ENCODE results near the gene PCDHB13. TPM values are rescaled to one million over a fixed set of nuclear protein-coding genes. Genes with fewer than 3 reads are reported as not detected.
A peak's percentile ranks its signal among the peaks of the same experiment; 100 is the strongest.
"Not testable (repeated sequence)": the region's sequence is repeated elsewhere in the genome, so short reads cannot be mapped to it uniquely, and the experiment has no call there.

PCDHB13 gene
- total RNA-seq, 4 donors from 2014 or later: 4.3 to 8.1 (median 5.6) TPM

GRCh38 chr5:141180313-141180712 lies 33.4 kb upstream of the PCDHB13 start:
- peaks cover 0 to 82% (median 52%) of the 10 kb centered on the region in 4 donors for H3K9me3 ChIP-seq
- TF ChIP-seq CTCF (IDR thresholded peaks at IDR 0.05) (no peak), POLR2AphosphoS5 (IDR thresholded peaks at IDR 0.05) (no peak), POLR2A (IDR thresholded peaks at IDR 0.05; ENCODE audit: low read depth) (no peak), EP300 (IDR thresholded peaks at IDR 0.05) (no peak)
- no peaks in the 10 kb centered on the region for H3K4me1 ChIP-seq
- H3K36me3 ChIP-seq: no peaks in the 10 kb centered on the region
- DNase-seq (ENCODE audit: extremely low spot score): no peak
- intact Hi-C loops (cut with DNase I): no loop called here
- no peak overlapping the region for H3K27ac ChIP-seq (replicated peaks in 1 of 4)
- peaks cover 0 to 79% (median 2%) of the 10 kb centered on the region in 4 donors for H3K27me3 ChIP-seq
- H3K4me3 ChIP-seq: no peak overlapping the region
- WGBS: 63% methylated on average over 1 of the region's 1 CpG

GRCh38 chr5:141182248-141182647 lies 31.5 kb upstream of the PCDHB13 start, which contains the start of gene PCDHB16:
Gene PCDHB16, plus strand, starts transcription at chr5:141182387. Its CDS starts 173 bp downstream, at chr5:141182560.
- Histone ChIP-seq H3K36me3 (peaks cover 0 to 3% (median 0%) of the 10 kb centered on the region in 4 donors), H3K4me1 (no peaks in the 10 kb centered on the region), H3K27me3 (peaks cover 0 to 76% (median 2%) of the 10 kb centered on the region in 4 donors), H3K4me3 (peak within 1 kb of the TSS; percentile 40 to 52 (median 43)), H3K9me3 (peaks cover 0 to 80% (median 48%) of the 10 kb centered on the region in 4 donors), H3K27ac (replicated peaks in 1 of 4) (peak within 1 kb of the TSS; percentile 24 to 48 (median 30))
- WGBS: 8% methylated on average over 13 of the region's 13 CpGs
- DNase-seq (ENCODE audit: extremely low spot score): no peak
- peak in 1 of 2 donors; percentile 8 for TF ChIP-seq POLR2AphosphoS5 (IDR thresholded peaks at IDR 0.05)
- no peak for TF ChIP-seq POLR2A (IDR thresholded peaks at IDR 0.05; ENCODE audit: low read depth)
- TF ChIP-seq CTCF (IDR thresholded peaks at IDR 0.05): peak; percentile 36 to 42 (median 37)
- no peak for TF ChIP-seq EP300 (IDR thresholded peaks at IDR 0.05)
- intact Hi-C loops (cut with DNase I): no loop called here

GRCh38 chr5:141184117-141184855 lies 29.4 kb upstream of the PCDHB13 start:
- Histone ChIP-seq H3K27me3 (peaks cover 0 to 75% (median 2%) of the 10 kb centered on the region in 4 donors), H3K9me3 (peaks cover 0 to 79% (median 49%) of the 10 kb centered on the region in 4 donors)
- H3K27ac ChIP-seq (replicated peaks in 1 of 4); intact Hi-C loops (cut with DNase I); H3K4me3 ChIP-seq; H3K4me1 ChIP-seq; DNase-seq (ENCODE audit: extremely low spot score); H3K36me3 ChIP-seq: not testable (repeated sequence)
- 30% methylated on average over 7 of the region's 69 CpGs for WGBS

- peaks cover 0 to 88% (median 65%) of the 10 kb centered on the region in 4 donors for H3K9me3 ChIP-seq
- intact Hi-C loops (cut with DNase I): no loop called here
Observed at GRCh38 chr5:141186897-141187512, 26.7 kb upstream of the PCDHB13 start, which contains the start of gene PCDHB9. Gene PCDHB9, plus strand, starts transcription at chr5:141187161. Its CDS starts 158 bp downstream, at chr5:141187319.

GRCh38 chr5:141188682-141189081 lies 25.0 kb upstream of the PCDHB13 start:
- H3K36me3 ChIP-seq; H3K27ac ChIP-seq (replicated peaks in 1 of 4); DNase-seq (ENCODE audit: extremely low spot score); H3K4me3 ChIP-seq; H3K4me1 ChIP-seq; intact Hi-C loops (cut with DNase I): not testable (repeated sequence)
- H3K9me3 ChIP-seq: peaks cover 0 to 86% (median 63%) of the 10 kb centered on the region in 4 donors
- H3K27me3 ChIP-seq: peaks cover 0 to 44% (median 0%) of the 10 kb centered on the region in 4 donors
- WGBS: 23% methylated on average over 21 of the region's 37 CpGs

More at GRCh38 chr5:141186897-141187512, 26.7 kb upstream of the PCDHB13 start, which contains the start of gene PCDHB9:
- 17% methylated on average over 9 of the region's 9 CpGs for WGBS
- Histone ChIP-seq H3K36me3 (peaks cover 0 to 3% (median 0%) of the 10 kb centered on the region in 4 donors), H3K4me3 (peak within 1 kb of the TSS in 1 of 4 donors; percentile 40), H3K27ac (replicated peaks in 1 of 4) (no peak within 1 kb of the TSS), H3K27me3 (peaks cover 0 to 61% (median 0%) of the 10 kb centered on the region in 4 donors), H3K4me1 (no peaks in the 10 kb centered on the region)
- no peak for DNase-seq (ENCODE audit: extremely low spot score)
- TF ChIP-seq POLR2A (IDR thresholded peaks at IDR 0.05; ENCODE audit: low read depth) (no peak), CTCF (IDR thresholded peaks at IDR 0.05) (peak in 2 of 3 experiments; percentile 5 to 35), EP300 (IDR thresholded peaks at IDR 0.05) (no peak)

- peaks cover 0 to 41% (median 0%) of the 10 kb centered on the region in 4 donors for H3K27me3 ChIP-seq
- H3K4me1 ChIP-seq; DNase-seq (ENCODE audit: extremely low spot score); intact Hi-C loops (cut with DNase I); H3K27ac ChIP-seq (replicated peaks in 1 of 4); H3K4me3 ChIP-seq; H3K36me3 ChIP-seq: not testable (repeated sequence)
- WGBS: no CpG with 5 or more reads among the region's 35 CpGs
- H3K9me3 ChIP-seq: peaks cover 0 to 84% (median 62%) of the 10 kb centered on the region in 4 donors
Observed at GRCh38 chr5:141189131-141189530, 24.6 kb upstream of the PCDHB13 start.

Measured in esophagus muscularis mucosa (tissue), 4 donors.